Caki2 (cell line): ENCODE measurements around the gene PDE8A. TPM values are rescaled to one million over a fixed set of nuclear protein-coding genes. Genes with fewer than 3 reads are reported as not detected.

Experiments used
- DNase-seq: peaks from one replicate; pipeline ENCODE4 v3.0.0-alpha.2; 2015; ENCODE audit warnings: low read depth
- in situ Hi-C: cut with HindIII; loops from 2 replicates; pipeline ENCODE4 v1.10.0; 2016; ENCODE audit warnings: low sequenced_read_pairs, low pct_unique_long_range_greater_than_20kb, mixed read lengths
- total RNA-seq: library from RNA; depleted of rRNA; stranded (reverse); fragments of >200 nt; shearing (Covaris generic); gene quantifications from 2 replicates; pipeline ENCODE4 v1.2.3, GENCODE V29; 2014; ENCODE audit warnings: low replicate concordance

Gene PDE8A
- total RNA-seq, 1 experiment from 2014 or later: 10.9 TPM

GRCh38 chr15:85024509-85025336, 43.1 kb downstream of the PDE8A start:
- in situ Hi-C loops: no loop called here
- DNase-seq: no peak

DNA sequence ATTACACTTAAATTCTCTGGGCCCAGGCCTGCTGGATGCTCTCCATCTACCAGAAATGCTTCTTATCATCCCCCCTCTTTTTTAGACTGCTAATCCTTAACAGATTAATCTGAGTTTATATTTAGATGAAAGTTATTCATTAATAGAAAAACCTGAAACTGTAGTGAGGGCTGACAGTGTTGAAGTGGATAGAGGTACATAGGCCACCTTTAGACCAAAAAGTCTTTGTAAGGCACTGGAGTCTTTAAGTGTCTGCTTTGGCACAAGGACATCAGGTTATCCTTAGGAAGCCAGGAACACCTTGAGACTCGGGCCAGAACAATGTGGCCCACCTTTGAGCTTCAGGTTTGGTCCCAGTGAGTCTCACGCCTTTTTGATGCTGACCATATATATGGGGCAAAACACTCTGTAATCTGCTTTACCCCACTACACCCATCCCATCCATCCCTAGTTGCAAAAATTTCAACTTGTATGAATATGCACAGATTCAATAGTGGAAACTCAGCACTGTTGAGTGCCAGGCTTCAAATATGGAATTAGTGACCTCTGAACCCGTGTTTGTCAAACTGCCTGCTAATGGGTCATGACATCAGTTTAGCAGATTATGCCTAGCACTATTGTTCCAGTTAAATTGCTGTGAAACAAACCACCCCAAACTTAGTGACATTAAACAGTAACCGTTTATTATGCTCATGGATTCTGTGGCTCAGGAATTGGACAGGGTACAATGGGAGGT, 44.0 kb downstream of the PDE8A start:
- no peak for DNase-seq
- in situ Hi-C loops: no loop called here

- in situ Hi-C loops: no loop called here
- DNase-seq: no peak
These were observed 44.8 kb downstream of the PDE8A start for GRCh38 chr15:85026304-85027032.

DNA sequence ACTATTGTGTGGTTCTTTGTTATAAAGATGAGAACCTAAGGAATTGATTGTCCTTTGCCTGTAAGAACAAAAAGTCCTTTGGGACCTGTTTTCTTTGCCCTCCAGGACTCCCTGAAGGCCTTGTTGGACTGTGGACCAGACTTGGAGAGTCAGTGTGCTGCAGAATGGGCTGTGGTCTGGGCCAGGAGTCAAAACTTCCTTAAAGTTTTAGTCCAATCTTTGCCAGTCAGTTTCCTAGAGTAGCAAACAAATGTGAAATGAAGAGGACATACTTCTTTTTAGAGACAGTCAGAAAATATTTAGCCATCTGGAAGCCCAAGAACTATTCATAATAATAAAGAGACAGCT, 45.4 kb downstream of the PDE8A start:
- in situ Hi-C loops: no loop called here
- DNase-seq: no peak

GRCh38 chr15:85027421-85027820, 45.8 kb downstream of the PDE8A start:
- no peak for DNase-seq
- in situ Hi-C loops: no loop called here

GRCh38 chr15:85028416-85028815, 46.8 kb downstream of the PDE8A start:
- DNase-seq: no peak
- in situ Hi-C loops: no loop called here

DNA sequence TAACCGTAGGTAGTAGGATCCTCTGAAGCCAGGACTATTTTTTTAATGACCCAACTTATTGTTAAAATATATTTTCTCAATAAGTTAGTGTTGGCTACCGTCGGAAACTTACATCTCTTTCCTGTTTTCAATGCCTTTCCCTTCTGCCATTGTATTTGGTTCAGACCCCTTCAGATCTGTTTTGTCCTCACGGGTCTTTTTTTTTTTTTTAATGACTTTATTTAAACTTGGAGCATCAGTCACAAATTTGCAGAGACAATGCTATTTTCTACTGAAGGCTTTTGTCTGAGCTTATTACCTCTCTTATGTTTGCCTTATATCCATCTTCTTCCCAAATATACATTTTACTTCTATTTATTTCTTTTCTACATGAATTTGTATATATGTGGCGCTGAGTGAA, 47.6 kb downstream of the PDE8A start:
- DNase-seq: no peak
- in situ Hi-C loops: no loop called here

DNA sequence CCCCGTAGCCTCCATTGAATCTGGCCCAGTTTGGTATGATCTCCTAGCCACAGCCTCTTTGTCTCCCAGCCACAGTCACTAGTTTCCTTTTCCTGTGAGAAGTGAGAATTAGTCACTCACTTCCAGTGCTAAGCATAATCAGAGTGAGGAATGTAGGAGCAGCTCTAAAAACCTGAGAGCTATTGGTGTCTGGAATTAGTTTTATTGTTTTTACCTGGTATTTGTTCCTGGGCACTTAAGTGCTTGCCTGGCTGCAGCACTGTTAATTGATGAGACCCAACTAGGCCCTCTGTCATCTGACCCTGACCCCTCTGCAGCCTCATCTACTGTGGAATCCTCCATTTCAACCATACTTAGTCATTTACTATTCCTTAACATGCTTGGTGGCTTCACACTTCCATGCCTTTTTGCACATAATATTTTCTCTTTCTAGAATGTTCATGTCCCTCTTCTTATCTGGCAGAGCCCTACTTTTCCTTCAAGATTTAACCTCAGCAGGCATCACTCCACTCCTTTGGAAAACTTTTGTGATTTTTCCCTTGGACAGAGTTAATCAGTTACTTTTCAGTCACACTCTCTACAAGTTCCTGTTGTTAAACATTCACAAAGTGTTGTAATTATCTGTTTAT, 48.8 kb downstream of the PDE8A start:
- DNase-seq: peak; percentile 60
- in situ Hi-C loops: no loop called here

- DNase-seq: no peak
These were observed 49.7 kb downstream of the PDE8A start for GRCh38 chr15:85031086-85031943.

DNA sequence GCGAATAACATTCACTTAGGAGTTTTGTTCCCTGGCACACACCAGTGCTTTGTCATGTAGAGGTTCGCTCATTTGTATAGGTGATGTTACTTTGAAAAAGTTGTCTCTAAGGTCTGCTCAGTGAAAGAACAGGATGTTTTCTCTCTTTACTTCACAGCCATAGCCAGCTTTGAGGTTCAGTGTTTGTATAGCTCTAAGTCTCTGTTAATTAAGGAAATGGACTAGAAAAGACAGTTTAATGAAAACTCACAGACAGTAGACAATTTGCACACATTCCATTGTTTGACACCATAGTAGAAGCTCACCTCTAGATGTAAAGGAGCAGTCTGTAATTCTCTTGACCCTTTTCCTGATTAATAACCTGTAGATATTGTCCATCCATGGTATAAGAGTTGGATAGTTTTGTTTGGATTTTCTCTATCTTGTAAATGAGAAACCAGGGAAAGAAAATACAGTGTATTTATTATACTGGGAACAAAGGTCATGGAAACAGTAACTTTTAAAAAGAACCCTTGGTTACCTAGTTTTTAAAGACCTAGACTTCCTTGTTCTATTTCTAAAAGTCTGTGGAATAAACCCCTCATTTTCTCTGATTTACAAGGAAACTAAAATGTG, 50.4 kb downstream of the PDE8A start:
- in situ Hi-C loops: no loop called here
- no peak for DNase-seq

More at GRCh38 chr15:85031086-85031943, 49.7 kb downstream of the PDE8A start:
- in situ Hi-C loops: no loop called here

- in situ Hi-C loops: no loop called here
- no peak for DNase-seq
These were observed 51.5 kb downstream of the PDE8A start for GRCh38 chr15:85033148-85033547.

- in situ Hi-C loops: no loop called here
- DNase-seq: no peak
These were observed 52.6 kb downstream of the PDE8A start for GRCh38 chr15:85034276-85034675.

- no peak for DNase-seq
- in situ Hi-C loops: no loop called here
These were observed 54.3 kb downstream of the PDE8A start for GRCh38 chr15:85035980-85036379.

DNA sequence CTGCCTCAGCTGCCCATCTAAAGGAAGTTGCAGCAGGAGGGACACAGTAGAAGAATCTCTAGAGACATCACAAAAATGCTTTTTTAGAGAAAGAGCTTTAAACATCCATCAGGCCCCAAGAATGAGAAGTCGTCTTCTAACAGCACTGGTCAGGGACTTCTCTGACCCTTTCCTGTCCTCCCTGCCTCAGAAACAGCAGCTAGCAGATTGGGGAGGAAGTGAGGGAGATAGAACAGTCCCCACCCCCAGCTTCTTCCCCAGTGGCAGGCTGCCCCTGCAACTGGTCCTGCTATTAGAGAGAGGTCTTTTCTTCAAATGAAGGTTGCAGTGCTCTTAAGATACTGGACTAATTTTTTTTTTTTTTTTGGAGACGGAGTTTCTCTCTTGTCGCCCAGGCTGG, 55.1 kb downstream of the PDE8A start:
- DNase-seq: no peak
- in situ Hi-C loops: no loop called here

DNA sequence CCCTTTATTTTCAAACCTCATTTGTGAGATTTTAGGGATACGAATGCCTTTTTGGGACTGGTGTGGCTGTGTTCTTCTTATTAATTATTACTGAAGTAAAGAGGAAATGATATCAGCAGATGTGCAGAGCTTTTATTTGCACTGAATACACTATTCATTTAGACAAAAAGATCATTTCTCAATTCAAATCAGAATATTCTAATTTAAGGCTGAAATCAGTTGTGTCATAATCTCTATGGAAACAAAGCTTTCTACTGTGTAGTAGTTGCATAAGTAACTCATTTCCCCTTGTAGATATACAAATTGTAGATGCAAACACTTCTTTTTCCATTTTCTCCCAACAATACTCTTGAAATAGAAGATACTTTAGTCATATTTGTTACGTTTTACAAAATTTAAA, 56.0 kb downstream of the PDE8A start:
- no peak for DNase-seq
- in situ Hi-C loops: no loop called here

GRCh38 chr15:85041230-85041629, 59.6 kb downstream of the PDE8A start:
- in situ Hi-C loops: no loop called here
- DNase-seq: no peak

- in situ Hi-C loops: no loop called here
- peak; percentile 42 for DNase-seq
These were observed 62.7 kb downstream of the PDE8A start for GRCh38 chr15:85044251-85044853.
